ENCODE data around the gene ROBO1.

- no peak for TF ChIP-seq CTCF (conservative IDR thresholded peaks at IDR 0.05; ENCODE audit: low read depth, low read length)
- no peak for TF ChIP-seq EZH2 (IDR thresholded peaks at IDR 0.05; ENCODE audit: borderline replicate concordance, low read depth, low read length, poor library complexity, severe bottlenecking)
Observed at GRCh38 chr3:79258479-79258878, 509.3 kb downstream of the ROBO1 start.

All from A673 (cell line).